DMS114 treated with DMSO at 0.1 percent for 48 hours (cell line): ENCODE measurements around the gene C22orf15.

Experiments
- DNase-seq: peaks from one replicate; lab custom pipeline; 2025; ENCODE audit not compliant: unreplicated experiment; lab: John Stamatoyannopoulos, UW

The C22orf15 gene

GRCh38 chr22:23772649-23773473 is 10.1 kb downstream of the C22orf15 start, which contains the start of gene MMP11:
TSS of gene MMP11 (plus strand) at chr22:23772849. CDS start at chr22:23772871, 22 bp downstream.
- no peak for DNase-seq

- DNase-seq: no peak
Observed at GRCh38 chr22:23773483-23774113, 10.8 kb downstream of the C22orf15 start.

GRCh38 chr22:23774114-23774921 is 11.5 kb downstream of the C22orf15 start:
- DNase-seq: no peak

- no peak for DNase-seq
Observed at GRCh38 chr22:23774922-23775436, 12.2 kb downstream of the C22orf15 start.

GRCh38 chr22:23775779-23776375 is 13.1 kb downstream of the C22orf15 start:
- no peak for DNase-seq

- DNase-seq: no peak
Observed at GRCh38 chr22:23777776-23778576, 15.2 kb downstream of the C22orf15 start.

GRCh38 chr22:23778577-23778900 is 15.7 kb downstream of the C22orf15 start:
- no peak for DNase-seq

GRCh38 chr22:23779083-23779482 is 16.3 kb downstream of the C22orf15 start:
- no peak for DNase-seq

- no peak for DNase-seq
Observed at GRCh38 chr22:23779731-23780130, 16.9 kb downstream of the C22orf15 start.

- no peak for DNase-seq
Observed at GRCh38 chr22:23780146-23780748, 17.5 kb downstream of the C22orf15 start.

GRCh38 chr22:23781065-23781464 is 18.3 kb downstream of the C22orf15 start:
- no peak for DNase-seq

- DNase-seq: no peak
Observed at GRCh38 chr22:23781511-23782183, 18.9 kb downstream of the C22orf15 start.

GRCh38 chr22:23782252-23782651 is 19.5 kb downstream of the C22orf15 start:
- DNase-seq: no peak

- no peak for DNase-seq
Observed at GRCh38 chr22:23782703-23783102, 19.9 kb downstream of the C22orf15 start.

- no peak for DNase-seq
Observed at GRCh38 chr22:23783265-23784150, 20.7 kb downstream of the C22orf15 start.

GRCh38 chr22:23784215-23784732 is 21.5 kb downstream of the C22orf15 start:
- no peak for DNase-seq

- DNase-seq: no peak
Observed at GRCh38 chr22:23786261-23786710, 23.5 kb downstream of the C22orf15 start.
